ENCODE results near the gene CDK3.
A peak's percentile ranks its signal among the peaks of the same experiment; 100 is the strongest.
"Not testable (repeated sequence)": the region's sequence is repeated elsewhere in the genome, so short reads cannot be mapped to it uniquely, and the experiment has no call there.

The CDK3 gene

DNA sequence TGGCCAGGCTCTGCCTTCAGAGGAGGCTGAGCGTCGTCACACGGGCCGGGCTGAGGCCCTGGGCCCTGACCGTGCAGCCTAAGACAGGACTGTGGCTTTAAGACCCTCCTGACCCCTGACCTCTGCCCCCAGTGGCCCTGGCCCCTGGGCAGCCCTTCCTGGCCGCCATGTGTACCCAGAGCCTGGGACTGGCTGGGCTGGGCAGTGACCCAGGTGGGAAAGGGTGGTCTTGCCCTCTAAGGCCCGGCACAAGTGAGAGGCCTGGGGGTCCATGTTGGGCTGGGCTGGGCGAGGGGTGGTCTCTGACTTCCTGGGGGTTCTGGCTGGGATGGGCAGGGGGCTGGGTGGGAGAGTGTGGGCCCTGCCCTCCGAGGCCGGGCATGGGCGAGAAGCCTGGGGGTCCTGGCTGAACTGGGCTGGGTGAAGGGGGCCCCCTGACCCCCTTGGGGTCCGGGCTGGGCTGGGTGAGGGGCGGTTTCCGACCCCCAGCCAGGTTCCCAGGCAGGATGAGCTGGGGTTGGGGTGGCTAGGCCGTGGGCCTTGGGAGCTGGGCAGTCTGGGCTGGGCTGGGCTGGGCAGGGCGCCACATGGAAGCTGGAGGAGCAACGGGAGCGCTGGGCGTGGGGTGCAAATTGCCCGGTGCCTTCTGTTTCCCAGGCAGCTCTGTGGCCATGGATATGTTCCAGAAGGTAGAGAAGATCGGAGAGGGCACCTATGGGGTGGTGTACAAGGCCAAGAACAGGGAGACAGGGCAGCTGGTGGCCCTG is at the start of gene CDK3:
Gene CDK3, plus strand, starts transcription at position 101 of the 767 bp plus-strand sequence. Its CDS starts 571 bp downstream, at position 672.
- FAIRE-seq: no peak

DNA sequence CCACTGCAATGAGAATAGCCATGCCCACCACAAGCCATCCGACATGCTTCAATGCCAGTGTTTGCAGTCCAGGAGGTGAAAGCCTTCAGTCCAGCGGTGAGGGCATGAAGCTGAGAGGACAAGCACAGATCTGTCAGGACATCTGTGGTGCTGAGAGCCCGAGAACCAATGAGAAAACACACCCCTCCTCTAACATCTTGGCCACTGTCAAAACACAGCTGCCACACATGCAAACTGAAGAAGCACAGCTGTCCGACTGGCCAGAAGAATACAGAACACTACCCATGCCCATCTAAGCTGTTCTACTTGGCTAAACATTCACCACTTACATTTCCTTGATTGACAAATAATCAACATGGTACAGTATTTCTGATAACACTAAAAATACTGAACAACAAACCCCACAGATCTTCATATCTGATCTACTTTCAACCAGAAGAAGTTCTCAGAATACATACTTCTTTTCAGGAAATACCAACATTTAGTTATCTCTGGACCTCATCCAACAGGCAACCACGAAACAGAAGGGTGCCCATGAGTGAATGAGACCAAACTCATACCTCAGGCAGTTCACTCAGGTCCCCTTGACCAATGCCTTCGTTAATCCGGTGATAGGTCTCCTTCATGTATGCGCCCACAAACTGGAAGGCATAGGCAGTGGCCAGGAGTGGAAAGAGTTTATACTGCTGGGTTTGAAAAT is 49.6 kb upstream of the CDK3 start:
- no peak for FAIRE-seq

DNA sequence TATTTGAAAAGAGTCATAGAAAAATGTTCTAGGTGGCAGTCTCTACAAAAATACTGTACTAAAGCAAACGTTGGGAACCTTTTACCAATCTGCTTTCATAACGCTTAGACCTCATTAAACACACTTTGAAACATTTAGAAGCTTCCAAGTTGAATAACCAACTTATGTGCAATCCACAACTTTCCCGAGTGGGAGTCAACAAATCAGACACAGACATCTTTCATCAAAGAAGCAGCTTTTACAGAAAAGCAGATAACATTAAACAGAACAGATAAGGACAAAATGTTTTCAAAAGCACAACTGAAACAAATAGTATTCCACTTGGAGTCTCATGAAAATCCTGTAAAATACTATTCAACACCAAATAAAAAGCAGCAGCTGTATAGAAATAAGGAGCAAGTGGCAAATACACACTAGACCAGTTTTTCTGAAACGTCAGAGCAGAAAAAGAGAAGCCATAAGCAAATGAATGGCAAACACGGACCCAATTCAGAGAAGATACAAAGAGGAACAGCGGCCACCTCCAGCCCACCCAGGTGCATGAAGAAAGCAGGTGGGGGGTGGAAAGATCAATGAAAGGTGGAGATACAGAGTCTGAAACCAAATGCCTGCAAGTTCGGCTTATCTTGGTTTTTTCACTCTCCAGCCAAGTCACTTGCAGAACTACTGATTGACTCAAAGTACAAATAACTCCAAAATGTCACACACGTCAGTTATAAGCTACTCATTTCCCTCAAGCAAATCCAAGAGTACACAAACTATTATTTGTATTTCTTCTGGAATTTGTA is 41.4 kb upstream of the CDK3 start:
- FAIRE-seq: peak; percentile 37

DNA sequence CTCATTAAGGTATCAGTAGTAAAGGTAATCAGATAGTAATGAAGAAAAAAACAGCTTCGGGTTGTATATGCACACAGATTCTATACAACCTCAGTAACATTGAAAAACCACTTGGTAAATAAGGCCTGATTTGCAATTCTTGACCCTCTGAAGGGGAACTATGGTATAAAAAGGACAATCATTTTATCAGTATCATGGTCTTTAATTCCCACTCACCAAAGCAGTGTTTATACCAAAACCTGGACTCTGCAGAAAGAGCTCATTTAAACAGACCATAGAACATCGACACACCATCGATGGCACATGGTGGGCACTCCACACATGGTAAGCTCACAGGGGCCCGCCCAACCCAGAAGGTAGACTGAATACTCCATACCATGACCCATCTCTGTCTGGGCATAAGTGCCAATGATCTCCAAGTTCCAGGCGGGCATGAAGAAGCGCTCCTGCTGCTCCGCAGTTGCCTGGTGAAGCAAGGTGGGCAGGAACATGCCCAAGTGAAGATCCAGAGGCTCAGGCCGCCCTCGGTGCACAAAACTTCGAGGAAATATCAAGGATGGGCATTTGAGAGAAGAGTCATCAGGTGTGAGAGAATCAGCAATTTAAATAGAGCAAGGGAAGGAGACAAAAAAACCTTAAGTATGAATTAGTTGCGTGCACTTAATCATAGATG is 40.7 kb upstream of the CDK3 start:
- FAIRE-seq: no peak

DNA sequence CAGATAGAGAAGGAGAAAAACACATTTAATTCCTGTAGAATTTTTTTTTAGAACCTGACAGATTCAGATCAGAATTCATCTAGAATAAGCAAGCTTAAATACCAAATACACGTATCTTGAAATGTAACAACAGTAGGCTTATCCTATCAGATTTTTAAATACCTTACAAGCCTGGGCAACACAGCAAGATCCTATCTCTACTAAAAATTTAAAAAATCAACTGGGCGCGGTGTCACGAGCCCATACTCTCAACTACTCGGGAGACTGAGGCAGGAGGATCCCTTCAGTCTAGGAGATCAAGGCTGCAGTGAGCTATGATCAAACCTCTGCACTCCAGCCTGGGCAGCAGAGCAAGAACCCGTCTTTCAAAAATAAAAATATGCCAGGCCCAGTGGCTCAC is 35.2 kb upstream of the CDK3 start:
- no peak for FAIRE-seq

DNA sequence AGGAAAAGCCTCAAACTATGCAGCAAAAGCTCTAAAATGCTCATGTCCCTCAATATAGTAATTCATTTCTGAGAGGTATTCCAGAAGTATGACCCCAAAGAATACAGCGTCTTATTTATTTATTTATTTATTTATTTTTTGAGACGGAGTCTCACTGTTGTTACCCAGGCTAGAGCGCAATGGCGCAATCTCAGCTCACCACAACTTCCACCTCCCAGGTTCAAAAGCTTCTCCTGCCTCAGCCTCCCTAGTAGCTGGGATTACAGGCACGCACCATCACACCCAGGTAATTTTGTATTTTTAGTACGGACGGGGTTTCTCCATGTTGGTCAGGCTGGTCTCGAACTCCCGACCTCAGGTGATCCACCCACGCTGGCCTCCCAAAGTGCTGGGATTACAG is 31.6 kb upstream of the CDK3 start:
- not testable (repeated sequence) for FAIRE-seq

DNA sequence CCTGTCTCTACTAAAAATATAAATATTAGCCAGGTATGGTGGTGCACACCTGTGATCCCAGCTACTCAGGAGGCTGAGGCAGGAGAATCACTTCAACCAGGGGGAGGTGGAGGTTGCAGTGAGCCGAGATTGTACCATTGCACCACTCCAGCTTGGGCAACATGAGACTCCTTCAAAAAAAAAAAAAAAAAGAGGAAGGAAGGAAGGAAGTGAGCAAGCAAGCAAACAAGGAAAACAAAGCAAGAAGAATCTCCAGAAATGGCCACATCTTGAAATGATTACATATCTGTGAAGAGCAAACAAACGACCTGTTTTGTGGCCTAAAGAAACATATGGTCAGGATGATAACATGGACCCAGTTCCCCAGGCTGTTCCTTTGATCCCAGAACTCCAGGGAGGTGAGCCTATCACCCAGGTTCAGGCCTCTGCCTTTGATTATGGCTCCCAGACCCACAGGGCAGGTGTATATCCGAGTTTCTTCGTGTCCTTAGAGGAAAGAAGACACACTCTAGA is 30.6 kb upstream of the CDK3 start:
- no peak for FAIRE-seq

DNA sequence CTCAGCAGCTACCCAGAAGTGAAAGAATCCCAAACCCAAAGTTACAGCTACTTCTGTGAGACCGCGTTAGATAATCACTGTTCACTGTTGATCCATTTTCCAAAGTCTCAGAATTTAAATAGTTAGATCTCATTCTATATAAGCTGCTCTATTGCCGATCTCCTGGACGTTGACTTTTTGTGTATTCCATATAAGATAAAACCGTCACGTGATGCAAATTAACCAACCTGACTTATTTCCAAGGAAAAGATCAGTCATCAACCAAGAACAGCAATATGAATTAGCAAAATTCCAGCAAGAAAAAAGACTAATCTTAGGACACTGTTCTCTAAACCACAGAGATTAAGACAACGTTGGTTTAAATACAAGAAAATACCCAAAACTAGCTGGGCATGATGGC is 30.0 kb upstream of the CDK3 start:
- FAIRE-seq: no peak

DNA sequence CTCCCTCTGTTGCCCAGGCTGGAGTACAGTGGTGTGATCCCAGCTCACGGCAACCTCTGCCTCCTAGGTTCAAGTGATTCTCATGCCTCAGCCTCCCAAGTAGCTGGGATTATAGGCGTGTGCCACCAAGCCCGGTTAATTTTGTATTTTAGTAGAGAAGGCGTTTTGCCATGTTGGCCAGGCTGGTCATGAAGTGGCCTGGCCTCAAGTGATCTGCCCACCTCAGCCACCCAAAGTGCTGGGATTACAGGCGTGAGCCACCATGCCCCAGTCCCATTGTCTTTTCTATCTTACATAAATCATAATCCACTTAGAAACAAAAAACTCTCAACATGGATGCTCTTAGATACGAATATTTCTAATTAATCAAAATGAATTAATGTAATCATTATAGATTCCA is 25.5 kb upstream of the CDK3 start:
- FAIRE-seq: not testable (repeated sequence)

DNA sequence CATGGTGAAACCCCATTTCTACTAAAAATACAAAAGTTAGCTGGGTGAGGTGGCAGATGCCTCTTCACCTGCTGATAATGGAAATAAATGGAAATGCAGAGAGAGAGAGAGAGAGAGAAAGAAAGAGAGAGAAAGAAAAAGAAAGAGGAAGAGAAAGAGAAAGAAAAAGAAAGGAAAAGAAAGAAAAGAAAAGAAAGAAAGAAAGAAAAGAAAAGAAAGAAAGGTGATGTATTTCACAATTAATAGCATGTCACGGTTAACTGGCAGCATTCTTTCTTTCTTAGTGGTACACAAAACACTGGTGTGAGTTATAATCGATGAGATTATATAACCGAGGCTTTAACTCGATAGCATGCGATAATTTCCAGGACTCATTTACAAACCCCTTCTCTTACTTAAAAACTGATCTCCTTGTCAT is 24.9 kb upstream of the CDK3 start:
- no peak for FAIRE-seq

DNA sequence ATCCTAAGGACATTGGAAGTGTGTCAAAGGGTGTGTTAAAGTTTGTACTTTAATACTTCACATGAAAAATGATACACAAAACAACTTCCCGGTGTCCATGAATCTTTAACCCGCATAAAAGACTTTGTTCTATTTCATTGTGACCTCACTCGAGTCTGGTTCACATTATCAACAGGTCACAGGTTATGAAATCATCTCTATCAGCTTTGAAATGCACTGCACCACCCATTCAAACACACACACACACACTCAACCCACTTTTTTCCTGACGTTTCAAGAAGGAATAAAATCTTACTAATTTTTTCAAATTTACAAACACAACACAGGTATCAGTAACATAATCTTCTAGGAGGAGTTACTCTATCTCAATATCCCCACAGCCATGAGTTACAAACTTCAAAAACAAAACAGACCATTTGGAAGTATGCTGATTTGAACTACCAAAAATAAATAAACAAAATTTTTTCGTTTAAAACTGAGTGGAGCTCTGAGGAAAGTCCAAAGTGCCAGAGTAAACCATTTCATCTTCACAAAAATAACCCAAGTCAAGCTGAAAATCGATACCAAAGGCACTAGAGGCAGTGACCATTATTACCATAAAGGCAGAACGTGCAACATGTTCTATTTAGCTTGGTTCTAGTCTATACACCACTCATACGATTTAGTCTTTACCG is 24.3 kb upstream of the CDK3 start:
- no peak for FAIRE-seq

DNA sequence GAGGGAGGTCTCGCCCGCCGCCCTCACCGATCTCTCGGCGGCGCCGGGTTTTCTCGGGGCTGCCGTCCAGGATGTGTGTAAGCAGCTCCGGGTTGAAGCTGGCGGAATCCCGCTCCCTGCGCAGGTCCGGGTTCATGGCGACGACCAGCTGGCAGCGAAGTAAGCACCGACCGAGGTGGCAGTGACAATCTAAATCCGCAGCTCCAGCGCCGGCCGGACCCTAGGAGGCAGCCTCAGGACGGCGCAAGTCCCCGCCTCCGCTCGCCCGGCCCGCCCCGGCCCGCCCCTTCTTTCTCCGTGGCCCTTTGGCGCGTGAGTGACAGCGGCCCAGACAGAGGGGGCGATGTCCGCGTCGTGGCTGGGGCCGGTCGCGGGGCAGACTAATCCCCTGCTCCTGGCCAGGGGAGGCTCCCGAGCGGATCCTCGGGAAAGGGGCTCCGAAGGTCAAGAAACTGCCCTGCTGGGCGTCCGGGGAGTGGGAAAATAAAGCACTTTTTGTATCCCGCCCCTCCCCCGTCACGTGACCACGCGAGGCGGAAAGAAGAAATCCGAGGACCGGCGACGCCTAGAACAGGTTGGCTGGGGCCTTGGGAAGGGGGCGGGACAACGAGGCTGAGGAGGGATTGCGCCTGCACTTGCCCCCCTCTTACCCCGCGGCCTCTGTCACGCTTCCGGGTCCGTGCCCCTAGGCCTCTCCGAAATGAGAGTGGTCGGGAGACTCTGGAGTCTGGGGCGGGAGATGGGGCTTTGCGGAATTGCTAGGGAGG is 21.5 kb upstream of the CDK3 start, which contains the start of the genes ACOX1 and TEN1:
Gene ACOX1, minus strand, starts transcription at position 229 of the 767 bp plus-strand sequence. Its CDS starts 93 bp downstream, at position 136.
Gene TEN1, plus strand, starts transcription at position 303 of the 767 bp plus-strand sequence. CDS start 6,953 bp downstream, outside the sequence.
- peak; percentile 80 for FAIRE-seq

DNA sequence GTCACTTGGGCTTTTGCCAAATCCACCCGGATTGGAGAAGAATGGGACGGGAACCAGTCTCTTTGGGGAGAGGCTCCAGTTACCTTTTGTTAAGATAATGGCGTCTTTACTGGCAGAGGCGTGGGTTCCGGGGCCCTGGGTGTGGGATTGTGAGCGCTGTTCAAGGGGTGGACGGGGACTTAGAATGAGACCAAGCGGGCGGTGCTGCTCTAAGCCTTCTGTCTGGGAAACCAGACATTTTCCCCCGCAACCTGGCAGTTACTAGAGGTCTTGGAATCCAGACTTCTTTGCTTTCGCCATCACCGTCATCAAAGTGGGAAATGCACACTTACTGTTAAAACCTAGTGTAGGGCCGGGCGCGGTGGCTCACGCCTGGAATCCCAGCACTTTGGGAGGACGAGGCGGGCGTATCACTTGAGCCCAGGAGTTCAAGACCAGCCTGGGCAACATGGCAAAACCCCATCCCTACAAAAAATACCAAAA is 20.9 kb upstream of the CDK3 start:
- FAIRE-seq: no peak

DNA sequence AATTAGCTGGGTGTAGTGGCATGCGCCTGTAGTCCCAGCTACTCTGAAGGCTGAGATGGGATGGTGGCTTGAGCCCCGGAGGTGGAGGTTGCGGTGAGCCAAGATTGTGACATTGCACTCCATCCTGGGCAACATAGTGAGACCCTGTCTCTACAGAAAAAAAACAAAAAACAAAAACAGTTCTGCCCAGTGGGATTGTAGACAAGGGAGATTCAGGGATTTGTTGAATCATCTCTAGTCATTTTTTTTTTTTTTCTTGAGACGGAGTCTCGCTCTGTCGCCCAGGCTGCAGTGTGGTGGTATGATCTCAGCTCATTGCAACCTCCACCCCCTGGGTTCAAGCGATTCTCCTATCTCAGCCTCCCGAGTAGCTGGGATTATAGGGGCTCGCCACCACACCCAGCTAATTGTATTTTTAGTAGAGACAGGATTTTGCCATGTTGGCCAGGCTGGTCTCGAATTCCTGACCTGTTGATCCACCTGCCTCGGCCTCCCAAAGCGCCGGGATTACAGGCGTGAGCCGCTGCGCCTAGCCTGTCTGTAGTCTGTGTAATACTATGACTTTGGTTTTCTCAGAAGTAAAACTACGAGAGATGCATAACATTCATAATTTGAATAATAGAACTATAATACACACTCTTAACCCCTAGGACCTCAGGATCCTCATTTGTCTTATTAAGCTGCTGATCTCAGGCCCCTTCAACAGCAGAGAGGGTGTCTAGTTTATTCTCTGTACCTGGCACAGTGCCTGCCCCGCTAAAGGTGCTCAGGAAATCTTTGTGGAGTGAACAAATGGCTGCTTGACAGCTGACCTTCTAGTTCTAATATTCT is 20.3 kb upstream of the CDK3 start:
- FAIRE-seq: no peak

DNA sequence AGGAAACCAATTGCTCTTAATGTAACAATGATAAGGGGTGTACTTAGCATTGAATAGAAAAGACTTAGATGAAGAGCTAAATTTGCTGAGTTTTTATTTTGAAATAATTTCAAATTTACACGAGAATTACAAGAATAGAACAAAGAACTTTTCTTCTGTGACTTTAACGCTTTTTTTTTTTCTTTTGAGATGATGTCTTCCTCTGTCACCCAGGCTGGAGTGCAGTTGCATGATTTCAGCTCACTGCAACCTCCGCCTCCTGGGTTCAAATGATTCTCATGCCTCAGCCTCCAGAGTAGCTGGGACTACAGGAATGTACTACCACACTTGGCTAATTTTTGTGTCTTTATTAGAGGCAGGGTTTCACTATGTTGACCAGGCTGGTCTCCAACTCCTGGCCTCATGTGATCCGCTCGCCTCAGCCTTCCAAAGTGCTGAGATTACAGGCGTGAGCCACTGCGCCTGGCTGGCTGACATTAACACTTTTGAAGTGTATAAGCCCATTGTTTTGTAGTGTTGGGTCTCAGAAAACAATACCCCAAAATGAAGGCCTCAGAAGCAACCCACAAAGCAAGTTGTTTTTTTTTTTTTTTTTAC is 19.5 kb upstream of the CDK3 start:
- FAIRE-seq: no peak

DNA sequence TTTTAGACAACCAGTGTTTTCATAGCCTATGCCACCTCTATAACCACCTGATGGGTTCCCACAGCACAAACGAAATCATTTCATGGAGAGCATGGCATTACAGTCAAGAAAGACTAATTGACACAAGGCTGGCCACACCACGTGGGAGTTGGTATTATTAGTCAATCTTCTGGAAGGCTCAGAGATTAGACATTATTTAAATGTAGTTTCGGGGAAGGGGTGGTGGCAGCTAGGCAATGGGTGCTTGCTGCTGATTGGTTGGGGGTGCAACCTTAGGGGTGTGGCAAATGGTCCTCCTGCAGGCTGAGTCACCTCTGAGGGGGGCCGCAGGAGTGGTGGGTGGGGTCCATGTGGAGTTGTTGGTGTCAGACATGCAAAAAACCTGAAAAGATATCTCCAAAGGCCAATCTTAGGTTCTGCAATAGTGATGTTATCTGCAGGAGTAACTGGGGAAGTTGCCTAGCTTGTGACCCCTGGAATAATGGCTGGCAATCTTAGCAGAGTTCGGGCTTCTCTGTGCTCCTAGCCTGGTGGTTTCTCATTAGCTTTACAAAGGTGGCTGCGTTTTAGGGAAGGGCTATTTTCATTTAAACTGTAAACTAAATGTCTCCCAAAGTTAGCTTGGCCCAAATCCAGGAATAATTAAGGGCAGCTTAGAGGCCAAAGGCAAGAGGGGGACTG is 17.0 kb upstream of the CDK3 start:
- FAIRE-seq: no peak

DNA sequence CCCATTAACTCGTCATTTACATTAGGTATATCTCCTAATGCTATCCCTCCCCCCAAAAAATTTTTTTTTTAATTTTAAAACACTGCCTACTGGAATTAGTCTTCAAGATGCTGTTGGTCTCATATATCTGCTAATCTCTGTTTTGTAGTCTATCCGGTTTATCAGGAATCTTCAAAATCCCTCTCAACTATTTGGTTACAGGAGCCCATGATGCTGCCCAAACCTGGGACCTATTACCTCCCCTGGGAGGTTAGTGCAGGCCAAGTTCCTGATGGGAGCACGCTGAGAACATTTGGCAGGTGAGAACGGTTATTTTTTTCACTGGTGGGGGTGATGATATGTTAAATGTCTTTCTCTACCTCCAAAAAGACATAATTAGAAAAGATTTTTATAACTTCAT is 14.7 kb upstream of the CDK3 start:
- no peak for FAIRE-seq

DNA sequence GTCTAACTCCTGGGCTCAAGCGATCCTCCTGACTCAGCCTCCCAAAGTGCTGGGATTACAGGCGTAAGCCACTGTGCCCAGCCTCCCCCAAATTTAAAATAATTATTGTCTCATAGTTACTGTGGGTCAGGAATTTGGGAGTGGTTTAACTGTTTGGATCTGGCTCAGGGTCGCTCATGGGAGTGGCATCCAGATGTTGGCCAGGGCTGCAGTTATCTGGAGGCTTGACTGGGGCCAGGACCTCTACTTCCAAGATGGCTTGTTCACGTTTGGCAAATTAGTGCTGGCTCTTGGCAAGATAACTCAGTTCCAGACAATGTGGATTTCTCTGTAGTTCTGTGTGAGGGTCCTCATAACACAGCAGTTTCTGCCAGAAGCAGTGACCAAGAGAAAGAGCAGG is 13.6 kb upstream of the CDK3 start:
- no peak for FAIRE-seq

DNA sequence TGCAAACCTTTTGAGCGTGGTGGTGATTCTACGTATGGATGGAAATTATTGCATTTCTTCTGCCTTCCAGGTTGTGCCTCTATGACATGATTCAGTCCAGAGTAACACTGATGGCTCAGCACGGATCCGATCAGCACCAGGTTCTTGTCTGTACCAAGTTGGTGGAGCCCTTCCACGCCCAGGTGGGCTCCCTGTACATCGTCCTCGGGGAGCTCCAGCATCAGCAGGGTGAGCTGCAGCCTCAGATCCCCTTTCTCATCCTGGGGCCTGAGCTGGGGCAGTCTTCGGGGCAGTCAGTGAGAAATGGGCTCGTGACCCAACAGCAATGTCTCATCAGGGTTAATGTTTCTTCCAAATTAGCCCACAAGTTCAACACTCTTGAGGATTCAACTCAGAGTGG is 9.3 kb upstream of the CDK3 start:
- no peak for FAIRE-seq

Data from endometrium (tissue), 2 donors.